Mucosa of stomach (tissue), 1 donor: ENCODE data around the gene MCU.
"Not testable (repeated sequence)": the region's sequence is repeated elsewhere in the genome, so short reads cannot be mapped to it uniquely, and the experiment has no call there.

Experiments
- H3K27me3 ChIP-seq: one replicate; pipeline ENCODE4 v1.7.0; 2013; ENCODE audit warnings: mild to moderate bottlenecking, low read length; ENCODE audit not compliant: control insufficient read depth, insufficient read depth
- H3K36me3 ChIP-seq: one replicate; pipeline ENCODE4 v1.7.0; 2013; ENCODE audit warnings: low read length; ENCODE audit not compliant: control insufficient read depth, insufficient read depth
- H3K4me1 ChIP-seq: one replicate; pipeline ENCODE4 v1.7.0; 2013; ENCODE audit warnings: mild to moderate bottlenecking, low read length; ENCODE audit not compliant: control insufficient read depth, insufficient read depth
- H3K4me3 ChIP-seq: one replicate; pipeline ENCODE4 v1.7.0; 2013; ENCODE audit warnings: low read length
- H3K9ac ChIP-seq: one replicate; pipeline ENCODE4 v1.7.0; 2013; ENCODE audit warnings: mild to moderate bottlenecking, low read length, moderate library complexity
- H3K9me3 ChIP-seq: one replicate; pipeline ENCODE4 v1.7.0; 2013; ENCODE audit warnings: mild to moderate bottlenecking, low read length, moderate library complexity; ENCODE audit not compliant: control insufficient read depth
- donor health status: Pancreatic carcinoma.

Gene MCU

DNA sequence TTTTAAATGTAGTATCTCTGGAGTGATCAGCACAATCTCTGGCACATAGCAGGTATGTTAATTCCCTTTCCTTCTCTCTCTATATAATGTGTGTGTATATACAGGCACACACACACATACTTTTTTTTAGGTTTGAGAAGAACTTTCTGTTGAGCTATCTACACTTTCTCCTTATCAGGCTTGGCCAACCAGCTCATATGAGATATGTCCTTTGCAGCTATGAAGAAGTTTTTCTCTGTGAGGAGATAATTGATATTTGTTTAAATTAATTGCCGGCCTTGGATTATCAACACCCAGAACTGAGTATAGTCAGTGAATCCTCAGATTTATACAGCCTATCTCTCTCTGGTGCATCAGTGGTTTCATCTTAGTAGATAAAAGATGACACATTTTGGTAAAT lies 2.3 kb upstream of the MCU start:
- H3K4me3 ChIP-seq, result no peak overlapping the region
- H3K9me3 ChIP-seq, result no peaks in the 10 kb centered on the region
- no peaks in the 10 kb centered on the region for H3K27me3 ChIP-seq
- peaks cover 34% of the 10 kb centered on the region for H3K4me1 ChIP-seq
- no peaks in the 10 kb centered on the region for H3K36me3 ChIP-seq
- no peak overlapping the region for H3K9ac ChIP-seq

DNA sequence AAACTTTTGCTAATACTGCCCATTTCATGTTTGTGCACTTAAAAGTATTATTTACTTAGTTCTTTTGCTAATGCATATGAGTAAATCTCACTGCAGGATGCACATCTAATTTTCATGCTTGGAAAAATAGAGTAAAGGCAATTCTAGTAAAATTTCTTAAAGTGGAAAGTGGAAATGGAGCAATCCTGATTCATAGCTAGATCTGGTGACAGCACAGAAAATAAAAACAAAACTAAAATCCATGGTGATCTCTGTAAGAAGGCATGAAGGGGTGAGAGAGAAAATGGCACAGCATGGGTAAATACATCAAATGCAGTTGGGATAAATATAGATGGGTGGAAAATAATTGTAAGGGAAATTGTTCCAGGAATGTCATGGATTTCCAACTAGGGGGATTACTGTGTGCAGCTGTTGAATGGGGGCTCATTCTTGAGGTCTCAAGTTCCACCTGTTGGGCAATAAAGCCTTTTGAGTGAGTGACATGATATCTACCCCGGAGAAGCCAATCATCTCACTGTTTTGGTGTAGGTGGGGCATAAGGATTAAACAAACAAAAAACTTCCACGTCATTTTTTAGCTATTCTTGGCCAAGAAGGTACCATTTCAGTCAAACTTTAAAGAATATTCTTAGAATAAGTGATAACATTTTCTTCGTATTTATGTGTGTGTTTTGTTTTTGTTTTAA lies 1.7 kb upstream of the MCU start:
- no peaks in the 10 kb centered on the region for H3K9me3 ChIP-seq
- H3K27me3 ChIP-seq, result no peaks in the 10 kb centered on the region
- no peaks in the 10 kb centered on the region for H3K36me3 ChIP-seq
- H3K4me3 ChIP-seq, result no peak overlapping the region
- no peak overlapping the region for H3K9ac ChIP-seq
- H3K4me1 ChIP-seq, result peaks cover 32% of the 10 kb centered on the region

DNA sequence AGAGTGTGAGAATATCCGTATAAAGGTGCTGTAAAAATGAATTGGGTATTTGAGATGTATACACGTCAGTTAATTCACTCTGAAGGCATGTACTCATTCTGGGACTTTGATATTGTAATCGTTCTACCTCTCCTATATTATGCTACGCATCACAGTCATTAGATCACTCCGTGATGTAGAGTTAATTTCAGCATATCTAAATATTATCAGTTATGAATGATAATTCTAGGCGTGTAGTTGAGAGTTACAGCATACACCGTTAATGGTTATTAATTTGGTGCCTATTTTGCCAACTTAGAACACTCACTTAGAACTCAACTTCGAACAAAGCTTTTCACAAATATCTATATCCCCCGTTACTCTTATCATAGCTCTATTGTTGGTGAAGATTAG lies 477 bp upstream of the MCU start:
- H3K4me3 ChIP-seq, result peak overlapping the region; percentile 21
- H3K9ac ChIP-seq, result peak overlapping the region; percentile 97
- H3K36me3 ChIP-seq, result no peaks in the 10 kb centered on the region
- peaks cover 23% of the 10 kb centered on the region for H3K4me1 ChIP-seq
- no peaks in the 10 kb centered on the region for H3K27me3 ChIP-seq
- H3K9me3 ChIP-seq, result no peaks in the 10 kb centered on the region

DNA sequence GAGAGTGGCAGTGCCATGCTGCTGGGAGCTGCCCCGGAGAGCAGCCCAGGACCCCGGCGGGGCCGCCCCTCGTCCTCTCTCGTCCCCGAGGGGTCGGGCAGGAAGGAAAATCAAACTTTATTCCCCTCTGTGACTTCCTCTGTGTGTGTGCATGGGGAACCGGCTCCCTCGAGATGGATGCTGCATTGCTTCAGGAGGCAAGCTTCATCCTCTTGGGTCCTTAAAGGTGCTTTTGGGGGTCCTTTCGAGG lies 726 bp downstream of the MCU start:
- Histone ChIP-seq H3K27me3 (no peaks in the 10 kb centered on the region), H3K4me3 (peak overlapping the region; percentile 74), H3K9me3 (no peaks in the 10 kb centered on the region), H3K9ac (peak overlapping the region; percentile 97), H3K4me1 (peaks cover 13% of the 10 kb centered on the region), H3K36me3 (no peaks in the 10 kb centered on the region)

DNA sequence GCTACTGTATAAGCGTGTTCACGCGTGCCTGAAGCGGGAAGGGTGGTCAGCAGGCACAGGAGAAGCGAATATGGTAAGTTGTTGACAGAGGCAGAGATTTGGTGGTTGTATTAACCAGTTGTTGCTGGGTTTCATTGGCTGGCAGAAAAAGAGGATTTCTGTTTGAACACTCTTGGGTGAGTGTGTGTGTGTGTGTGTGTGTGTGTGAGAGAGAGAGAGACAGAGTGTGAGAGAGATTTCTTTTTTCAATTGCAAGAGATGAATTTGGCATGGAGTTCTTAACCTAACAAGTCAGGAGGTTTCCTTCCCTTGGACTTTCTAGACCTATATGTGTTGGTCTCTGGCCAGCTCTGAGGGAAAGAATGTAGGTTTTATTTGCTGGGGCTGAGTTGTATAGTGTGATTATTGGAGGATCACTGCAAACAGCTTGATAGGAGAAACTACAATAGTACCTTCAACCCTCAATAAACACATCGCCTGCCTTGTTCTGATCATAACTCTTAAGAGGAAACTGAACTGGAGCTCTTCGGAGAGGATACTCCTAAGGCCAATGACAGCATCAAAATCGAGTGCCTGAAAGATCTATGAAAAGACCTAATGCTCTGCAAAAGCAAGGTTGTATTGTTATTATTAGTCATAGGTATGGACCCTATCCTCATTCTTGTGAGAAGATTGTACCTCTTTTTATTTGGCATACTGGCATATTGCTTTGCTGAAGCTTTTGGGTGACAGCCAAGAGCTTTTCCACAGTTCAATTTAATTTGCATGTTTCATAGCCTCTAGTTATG lies 1.2 kb downstream of the MCU start:
- no peaks in the 10 kb centered on the region for H3K27me3 ChIP-seq
- H3K36me3 ChIP-seq, result no peaks in the 10 kb centered on the region
- peak overlapping the region; percentile 74 for H3K4me3 ChIP-seq
- peaks cover 8% of the 10 kb centered on the region for H3K4me1 ChIP-seq
- no peaks in the 10 kb centered on the region for H3K9me3 ChIP-seq
- peak overlapping the region; percentile 97 for H3K9ac ChIP-seq

DNA sequence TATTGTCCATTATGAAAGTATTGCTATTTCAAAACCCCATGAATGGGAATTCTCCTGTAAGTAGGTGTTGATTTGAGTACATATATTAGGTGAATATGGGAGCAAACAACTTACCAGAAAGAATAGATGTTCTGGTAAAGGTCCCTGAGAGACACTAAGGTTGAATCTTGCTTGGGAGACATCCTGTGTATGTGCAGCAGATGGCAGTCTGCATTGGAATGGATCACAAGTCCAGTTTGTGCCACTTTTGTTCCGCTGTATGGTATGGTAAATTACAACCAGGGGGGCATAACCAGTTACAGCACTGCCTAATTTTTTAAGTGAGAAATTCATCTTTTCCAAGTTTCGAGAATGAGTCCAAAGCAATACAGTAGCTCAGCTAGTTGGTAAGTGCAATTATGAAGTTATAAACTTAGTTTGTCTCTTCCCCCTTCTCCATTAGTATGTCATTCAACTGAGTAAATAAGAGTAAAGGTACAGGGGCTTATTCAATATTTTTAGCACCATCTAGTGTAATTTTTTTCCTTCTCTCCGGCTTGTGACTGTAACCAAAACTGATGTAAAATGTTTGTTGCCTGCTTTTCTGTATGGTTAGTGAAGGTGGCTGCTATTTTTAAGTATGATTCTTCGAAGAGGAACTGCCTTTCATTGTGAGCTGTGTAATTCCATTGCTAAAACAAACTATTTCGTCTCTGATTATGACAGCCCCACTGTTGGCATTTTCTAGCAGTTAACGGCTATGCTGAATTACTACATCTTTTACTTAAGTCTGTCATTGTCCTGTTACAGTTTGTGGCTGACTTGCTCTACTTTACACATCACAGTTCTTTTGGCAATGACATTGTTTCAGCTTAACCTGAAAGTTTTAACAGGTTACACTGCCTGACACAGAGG lies 2.8 kb downstream of the MCU start:
- Histone ChIP-seq H3K27me3 (no peaks in the 10 kb centered on the region), H3K9me3 (no peaks in the 10 kb centered on the region), H3K36me3 (no peaks in the 10 kb centered on the region), H3K4me3 (no peak overlapping the region), H3K4me1 (peaks cover 7% of the 10 kb centered on the region), H3K9ac (peak overlapping the region; percentile 33)

DNA sequence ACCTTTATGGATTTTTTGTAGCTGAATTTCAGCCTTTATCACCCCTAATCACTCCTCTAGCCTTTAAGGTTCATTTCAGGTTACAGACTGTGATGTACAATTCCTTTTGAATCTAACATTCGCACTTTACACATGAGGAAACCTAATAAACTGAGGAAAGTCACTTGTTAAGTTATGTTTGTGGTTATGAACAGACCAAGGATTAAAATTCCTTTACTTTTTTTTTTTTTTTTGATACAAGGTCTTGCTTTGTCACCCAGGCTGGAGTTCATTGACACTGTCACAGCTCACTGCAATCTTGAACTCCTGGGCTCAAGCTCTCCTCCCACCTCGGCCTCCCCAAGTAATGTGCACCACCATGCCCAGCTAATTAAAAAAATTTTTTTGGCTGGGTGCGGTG lies 3.6 kb downstream of the MCU start:
- Histone ChIP-seq H3K27me3 (no peaks in the 10 kb centered on the region), H3K4me1 (peaks cover 7% of the 10 kb centered on the region), H3K36me3 (no peaks in the 10 kb centered on the region), H3K9ac (peak overlapping the region; percentile 33), H3K9me3 (no peaks in the 10 kb centered on the region), H3K4me3 (no peak overlapping the region)

DNA sequence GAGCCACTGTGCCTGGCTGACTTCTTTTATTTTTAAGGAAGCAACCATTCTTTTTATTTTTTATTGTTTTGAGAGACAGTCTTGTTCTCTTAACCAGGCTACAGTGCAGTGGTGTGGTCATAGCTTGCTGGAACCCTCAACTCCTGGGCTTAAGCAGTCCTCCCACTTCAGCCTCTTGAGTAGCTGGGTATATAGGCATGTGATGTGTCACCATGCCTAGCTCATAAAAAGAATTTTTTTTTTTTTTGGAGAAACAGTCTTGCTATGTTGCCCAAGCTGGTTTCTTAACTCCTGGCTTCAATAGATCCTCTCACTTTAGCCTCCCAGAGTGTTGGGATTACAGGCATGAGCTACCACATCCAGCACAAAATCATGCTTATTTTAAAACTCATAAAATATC lies 5.8 kb downstream of the MCU start:
- H3K4me1 ChIP-seq, result peaks cover 19% of the 10 kb centered on the region
- no peaks in the 10 kb centered on the region for H3K9me3 ChIP-seq
- no peaks in the 10 kb centered on the region for H3K36me3 ChIP-seq
- no peak overlapping the region for H3K9ac ChIP-seq
- no peak overlapping the region for H3K4me3 ChIP-seq
- no peaks in the 10 kb centered on the region for H3K27me3 ChIP-seq

DNA sequence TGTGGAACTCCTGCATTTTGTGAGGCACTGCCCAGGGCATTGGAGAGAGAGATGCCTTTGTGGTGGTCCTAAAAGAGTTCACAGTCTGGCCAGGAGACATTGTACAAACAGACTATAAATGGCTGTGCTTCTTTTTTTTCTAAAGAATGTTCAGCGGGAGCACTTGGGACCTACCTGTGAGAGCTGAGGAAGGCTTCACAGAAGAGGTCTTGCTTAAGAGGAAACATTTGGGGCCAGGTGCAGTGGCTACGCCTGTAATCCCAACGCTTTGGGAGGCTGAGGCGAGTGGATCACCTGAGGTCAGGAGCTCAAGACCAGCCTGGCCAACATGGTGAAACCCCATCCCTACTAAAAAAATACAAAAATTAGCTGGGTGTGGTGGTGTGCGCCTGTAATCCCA lies 10.5 kb downstream of the MCU start:
- H3K9me3 ChIP-seq, result not testable (repeated sequence)

DNA sequence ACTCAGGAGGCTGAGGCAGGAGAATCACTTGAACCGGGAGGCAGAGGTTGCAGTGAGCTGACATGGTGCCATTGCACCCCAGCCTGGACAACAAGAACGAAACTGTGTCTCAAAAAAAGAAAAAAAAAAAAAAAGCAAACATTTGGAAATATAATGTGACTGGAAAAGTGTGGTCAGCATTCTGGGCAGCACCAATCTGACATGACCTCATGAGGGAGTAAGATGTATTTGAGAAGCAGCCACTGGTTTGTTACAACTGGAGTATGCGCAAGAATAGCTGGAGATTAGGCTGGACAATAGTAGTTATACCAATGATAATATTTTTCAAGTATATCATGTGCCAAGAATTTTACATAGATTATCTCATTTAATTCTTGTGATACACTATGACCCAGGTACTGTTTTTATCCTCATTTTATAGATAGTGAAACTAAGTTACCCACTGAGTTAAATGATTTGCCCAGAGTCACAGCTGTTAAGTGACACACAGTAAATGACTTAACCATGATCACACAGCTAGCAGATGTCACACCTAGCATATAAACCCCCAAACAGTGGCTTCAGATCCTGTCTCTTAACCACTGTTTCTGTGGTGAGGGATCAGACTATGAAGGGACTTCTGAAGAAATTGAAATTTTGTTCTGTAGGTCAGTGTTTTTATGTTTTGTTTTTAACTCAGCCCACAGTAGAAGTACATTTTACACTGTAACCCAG lies 11.1 kb downstream of the MCU start:
- peaks cover 21% of the 10 kb centered on the region for H3K4me1 ChIP-seq

More for the DNA sequence above, 10.5 kb downstream of the MCU start:
- not testable (repeated sequence) for H3K4me3 ChIP-seq, H3K27me3 ChIP-seq, H3K9ac ChIP-seq, H3K36me3 ChIP-seq
- peaks cover 19% of the 10 kb centered on the region for H3K4me1 ChIP-seq

DNA sequence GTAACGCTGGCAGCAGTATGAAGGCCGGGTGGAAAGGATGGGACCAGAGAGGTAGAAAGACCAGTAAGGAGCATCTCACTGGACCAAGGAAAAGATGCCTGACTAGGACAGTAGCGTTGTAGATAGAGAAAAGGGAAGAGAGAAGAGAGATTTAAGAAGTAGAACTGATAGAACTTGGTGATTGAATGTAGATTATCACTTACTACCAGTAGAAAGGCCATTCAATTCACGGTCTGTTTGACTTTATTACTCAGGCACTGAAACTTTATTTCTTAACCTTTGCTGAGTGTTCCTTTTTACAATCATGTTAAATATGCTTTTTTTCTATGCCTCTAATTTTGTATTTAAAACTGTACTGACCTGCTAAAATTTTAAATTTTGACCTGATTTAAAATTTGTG lies 12.2 kb downstream of the MCU start:
- no peaks in the 10 kb centered on the region for H3K9me3 ChIP-seq
- H3K36me3 ChIP-seq, result no peaks in the 10 kb centered on the region
- no peak overlapping the region for H3K4me3 ChIP-seq
- no peaks in the 10 kb centered on the region for H3K27me3 ChIP-seq
- H3K9ac ChIP-seq, result no peak overlapping the region
- peaks cover 31% of the 10 kb centered on the region for H3K4me1 ChIP-seq

More for the DNA sequence above, 11.1 kb downstream of the MCU start:
- Histone ChIP-seq H3K27me3 (no peaks in the 10 kb centered on the region), H3K9ac (no peak overlapping the region), H3K4me3 (no peak overlapping the region), H3K36me3 (no peaks in the 10 kb centered on the region), H3K9me3 (no peaks in the 10 kb centered on the region)
